HCT116 (cell line): ENCODE results near the gene CDK9.

Experiments
- EZH2phosphoT487 ChIP-seq: fragments of 200-600 bp; IDR thresholded peaks from 2 replicates; pipeline ENCODE4 v1.6.1; 2018; ENCODE audit warnings: antibody characterized with exemption, borderline replicate concordance
- POLR2AphosphoS5 ChIP-seq: IDR thresholded peaks from 2 replicates; pipeline ENCODE4 v1.6.1; 2011; ENCODE audit warnings: mild to moderate bottlenecking, low read depth, low read length, moderate library complexity
- SIN3A ChIP-seq: IDR thresholded peaks from 2 replicates; pipeline ENCODE4 v1.6.1; 2012; ENCODE audit warnings: low read depth
- SRF ChIP-seq: IDR thresholded peaks from 2 replicates; pipeline ENCODE4 v1.6.1; 2012; ENCODE audit warnings: low read depth
- TCF7L2 ChIP-seq: IDR thresholded peaks from 2 replicates; pipeline ENCODE4 v1.7.0; 2011; ENCODE audit warnings: borderline replicate concordance, inconsistent platforms; ENCODE audit not compliant: insufficient read depth, insufficient read length; ENCODE audit errors: extremely low read depth
- YY1 ChIP-seq: IDR thresholded peaks from 2 replicates; pipeline ENCODE4 v1.6.1; 2011; ENCODE audit warnings: low read length, low read depth, moderate library complexity, mild to moderate bottlenecking; ENCODE audit not compliant: insufficient replicate concordance; ENCODE audit errors: extremely low read depth
- TF ChIP-seq, protein P1 (sequence below), 3 experiments: fragments of 200-600 bp in 1 of 3; sonication (generic) in 1 of 3; IDR thresholded peaks in 2 of 3; conservative IDR thresholded peaks in 1 of 3; 2 replicates each; pipeline ENCODE4 v1.5.1; 2012 to 2017; ENCODE audit warnings: low read depth in 2 of 3, low read length in 2 of 3, antibody characterized with exemption in 1 of 3, borderline replicate concordance in 1 of 3, control low read depth in 1 of 3, mild to moderate bottlenecking in 1 of 3, mixed read lengths in 1 of 3, mixed run types in 1 of 3, moderate library complexity in 1 of 3; ENCODE audit not compliant: insufficient read depth in 1 of 3
- TF ChIP-seq, protein P2 (sequence below): IDR thresholded peaks from 2 replicates; pipeline ENCODE4 v1.6.1; 2012; ENCODE audit warnings: low read depth
- TF ChIP-seq, protein P3 (sequence below): IDR thresholded peaks from 2 replicates; pipeline ENCODE4 v1.6.1; 2011; ENCODE audit warnings: mild to moderate bottlenecking, low read length, moderate library complexity; ENCODE audit not compliant: insufficient replicate concordance; ENCODE audit errors: extremely low read depth

DNA sequence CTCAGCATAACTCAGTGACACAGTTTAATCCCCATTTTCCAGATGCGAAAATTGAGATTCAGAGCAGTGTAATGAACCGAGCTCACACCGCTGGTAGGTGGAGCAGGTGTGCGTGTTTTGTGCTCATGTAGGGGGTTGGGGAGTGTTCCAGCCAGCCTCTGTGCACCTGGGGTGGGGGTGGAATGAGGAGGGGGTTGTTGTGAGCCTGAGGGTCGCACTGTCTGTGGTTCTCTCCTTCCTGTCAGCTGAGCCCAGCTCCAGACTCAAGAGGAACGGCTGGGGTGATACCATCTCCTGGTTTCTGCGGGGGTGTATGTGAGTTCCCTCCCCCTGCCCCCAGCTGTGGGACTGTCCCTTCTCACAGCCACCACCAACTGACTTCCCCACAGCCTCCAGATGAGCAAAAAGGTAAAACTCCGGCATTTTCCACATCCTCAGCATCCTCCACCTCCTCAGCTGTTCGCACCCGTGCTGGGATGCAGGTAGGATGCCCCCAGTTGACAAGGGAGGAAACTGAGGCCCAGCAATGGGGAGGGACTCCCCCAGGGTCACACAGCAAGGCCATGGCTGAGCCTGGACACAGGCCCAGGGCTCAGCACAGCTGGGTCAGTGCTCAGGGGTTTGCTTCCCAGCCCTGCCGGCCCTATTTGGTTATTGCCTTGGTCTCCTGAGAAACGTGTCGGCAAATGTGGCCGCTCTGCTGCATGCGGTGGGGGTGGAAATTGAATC, 9.5 kb upstream of the CDK9 start:
- TF ChIP-seq, protein P1, sequence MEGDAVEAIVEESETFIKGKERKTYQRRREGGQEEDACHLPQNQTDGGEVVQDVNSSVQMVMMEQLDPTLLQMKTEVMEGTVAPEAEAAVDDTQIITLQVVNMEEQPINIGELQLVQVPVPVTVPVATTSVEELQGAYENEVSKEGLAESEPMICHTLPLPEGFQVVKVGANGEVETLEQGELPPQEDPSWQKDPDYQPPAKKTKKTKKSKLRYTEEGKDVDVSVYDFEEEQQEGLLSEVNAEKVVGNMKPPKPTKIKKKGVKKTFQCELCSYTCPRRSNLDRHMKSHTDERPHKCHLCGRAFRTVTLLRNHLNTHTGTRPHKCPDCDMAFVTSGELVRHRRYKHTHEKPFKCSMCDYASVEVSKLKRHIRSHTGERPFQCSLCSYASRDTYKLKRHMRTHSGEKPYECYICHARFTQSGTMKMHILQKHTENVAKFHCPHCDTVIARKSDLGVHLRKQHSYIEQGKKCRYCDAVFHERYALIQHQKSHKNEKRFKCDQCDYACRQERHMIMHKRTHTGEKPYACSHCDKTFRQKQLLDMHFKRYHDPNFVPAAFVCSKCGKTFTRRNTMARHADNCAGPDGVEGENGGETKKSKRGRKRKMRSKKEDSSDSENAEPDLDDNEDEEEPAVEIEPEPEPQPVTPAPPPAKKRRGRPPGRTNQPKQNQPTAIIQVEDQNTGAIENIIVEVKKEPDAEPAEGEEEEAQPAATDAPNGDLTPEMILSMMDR (IDR thresholded peaks at IDR 0.05 in 2 of 3, conservative IDR thresholded peaks at IDR 0.05 in 1 of 3; ENCODE audit: borderline replicate concordance in 1 of 3, insufficient read depth in 1 of 3, low read depth in 2 of 3, low read length in 2 of 3): no peak
- TF ChIP-seq TCF7L2 (no peak), POLR2AphosphoS5 (no peak), EZH2phosphoT487 (no peak), SRF (no peak), YY1 (no peak), SIN3A (no peak)
- TF ChIP-seq, protein P2, sequence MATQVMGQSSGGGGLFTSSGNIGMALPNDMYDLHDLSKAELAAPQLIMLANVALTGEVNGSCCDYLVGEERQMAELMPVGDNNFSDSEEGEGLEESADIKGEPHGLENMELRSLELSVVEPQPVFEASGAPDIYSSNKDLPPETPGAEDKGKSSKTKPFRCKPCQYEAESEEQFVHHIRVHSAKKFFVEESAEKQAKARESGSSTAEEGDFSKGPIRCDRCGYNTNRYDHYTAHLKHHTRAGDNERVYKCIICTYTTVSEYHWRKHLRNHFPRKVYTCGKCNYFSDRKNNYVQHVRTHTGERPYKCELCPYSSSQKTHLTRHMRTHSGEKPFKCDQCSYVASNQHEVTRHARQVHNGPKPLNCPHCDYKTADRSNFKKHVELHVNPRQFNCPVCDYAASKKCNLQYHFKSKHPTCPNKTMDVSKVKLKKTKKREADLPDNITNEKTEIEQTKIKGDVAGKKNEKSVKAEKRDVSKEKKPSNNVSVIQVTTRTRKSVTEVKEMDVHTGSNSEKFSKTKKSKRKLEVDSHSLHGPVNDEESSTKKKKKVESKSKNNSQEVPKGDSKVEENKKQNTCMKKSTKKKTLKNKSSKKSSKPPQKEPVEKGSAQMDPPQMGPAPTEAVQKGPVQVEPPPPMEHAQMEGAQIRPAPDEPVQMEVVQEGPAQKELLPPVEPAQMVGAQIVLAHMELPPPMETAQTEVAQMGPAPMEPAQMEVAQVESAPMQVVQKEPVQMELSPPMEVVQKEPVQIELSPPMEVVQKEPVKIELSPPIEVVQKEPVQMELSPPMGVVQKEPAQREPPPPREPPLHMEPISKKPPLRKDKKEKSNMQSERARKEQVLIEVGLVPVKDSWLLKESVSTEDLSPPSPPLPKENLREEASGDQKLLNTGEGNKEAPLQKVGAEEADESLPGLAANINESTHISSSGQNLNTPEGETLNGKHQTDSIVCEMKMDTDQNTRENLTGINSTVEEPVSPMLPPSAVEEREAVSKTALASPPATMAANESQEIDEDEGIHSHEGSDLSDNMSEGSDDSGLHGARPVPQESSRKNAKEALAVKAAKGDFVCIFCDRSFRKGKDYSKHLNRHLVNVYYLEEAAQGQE: no peak
- TF ChIP-seq, protein P3, sequence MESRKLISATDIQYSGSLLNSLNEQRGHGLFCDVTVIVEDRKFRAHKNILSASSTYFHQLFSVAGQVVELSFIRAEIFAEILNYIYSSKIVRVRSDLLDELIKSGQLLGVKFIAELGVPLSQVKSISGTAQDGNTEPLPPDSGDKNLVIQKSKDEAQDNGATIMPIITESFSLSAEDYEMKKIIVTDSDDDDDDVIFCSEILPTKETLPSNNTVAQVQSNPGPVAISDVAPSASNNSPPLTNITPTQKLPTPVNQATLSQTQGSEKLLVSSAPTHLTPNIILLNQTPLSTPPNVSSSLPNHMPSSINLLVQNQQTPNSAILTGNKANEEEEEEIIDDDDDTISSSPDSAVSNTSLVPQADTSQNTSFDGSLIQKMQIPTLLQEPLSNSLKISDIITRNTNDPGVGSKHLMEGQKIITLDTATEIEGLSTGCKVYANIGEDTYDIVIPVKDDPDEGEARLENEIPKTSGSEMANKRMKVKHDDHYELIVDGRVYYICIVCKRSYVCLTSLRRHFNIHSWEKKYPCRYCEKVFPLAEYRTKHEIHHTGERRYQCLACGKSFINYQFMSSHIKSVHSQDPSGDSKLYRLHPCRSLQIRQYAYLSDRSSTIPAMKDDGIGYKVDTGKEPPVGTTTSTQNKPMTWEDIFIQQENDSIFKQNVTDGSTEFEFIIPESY: no peak
